Vagina (tissue), 2 donors: ENCODE results near the gene GTF3C1.

ENCODE experiments used
- POLR2AphosphoS5 ChIP-seq, 2 donors: sonication (generic); formaldehyde crosslinking; IDR thresholded peaks; one replicate each; pipeline ENCODE4 v1.9.0; 2017; ENCODE audit warnings: antibody characterized with exemption in 2 of 2, mild to moderate bottlenecking in 2 of 2, low read depth in 1 of 2; ENCODE audit not compliant: insufficient read depth in 1 of 2
- TF ChIP-seq, protein P1 (sequence below), 3 experiments: fragments of 450-650 bp in 2 of 3; fragments of 200-600 bp in 1 of 3; sonication (generic) in 1 of 3; IDR thresholded peaks; one replicate each; pipeline ENCODE4 v1.5.1; 2017 to 2019; ENCODE audit warnings: antibody characterized with exemption in 3 of 3, mild to moderate bottlenecking in 2 of 3, moderate library complexity in 2 of 3

DNA sequence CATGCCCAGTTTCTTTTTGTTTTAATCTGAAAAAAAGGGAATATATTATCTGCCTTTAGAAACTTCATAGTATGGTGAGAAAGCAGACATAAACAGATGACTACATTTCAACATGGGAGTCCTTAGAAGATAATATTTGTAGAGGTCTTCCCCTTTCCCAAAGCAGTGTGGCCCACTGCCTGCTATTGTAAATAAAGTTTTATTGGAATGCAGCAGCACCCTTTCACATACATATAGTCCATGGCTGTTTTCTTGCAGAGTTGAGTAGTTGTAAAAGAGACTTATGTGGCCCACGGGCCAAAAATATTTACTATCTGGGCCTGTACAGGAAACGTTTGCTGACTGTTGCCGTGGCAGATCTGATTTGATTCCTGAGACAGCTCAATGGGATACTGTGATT lies 8.7 kb upstream of the GTF3C1 start:
- TF ChIP-seq, protein P1, sequence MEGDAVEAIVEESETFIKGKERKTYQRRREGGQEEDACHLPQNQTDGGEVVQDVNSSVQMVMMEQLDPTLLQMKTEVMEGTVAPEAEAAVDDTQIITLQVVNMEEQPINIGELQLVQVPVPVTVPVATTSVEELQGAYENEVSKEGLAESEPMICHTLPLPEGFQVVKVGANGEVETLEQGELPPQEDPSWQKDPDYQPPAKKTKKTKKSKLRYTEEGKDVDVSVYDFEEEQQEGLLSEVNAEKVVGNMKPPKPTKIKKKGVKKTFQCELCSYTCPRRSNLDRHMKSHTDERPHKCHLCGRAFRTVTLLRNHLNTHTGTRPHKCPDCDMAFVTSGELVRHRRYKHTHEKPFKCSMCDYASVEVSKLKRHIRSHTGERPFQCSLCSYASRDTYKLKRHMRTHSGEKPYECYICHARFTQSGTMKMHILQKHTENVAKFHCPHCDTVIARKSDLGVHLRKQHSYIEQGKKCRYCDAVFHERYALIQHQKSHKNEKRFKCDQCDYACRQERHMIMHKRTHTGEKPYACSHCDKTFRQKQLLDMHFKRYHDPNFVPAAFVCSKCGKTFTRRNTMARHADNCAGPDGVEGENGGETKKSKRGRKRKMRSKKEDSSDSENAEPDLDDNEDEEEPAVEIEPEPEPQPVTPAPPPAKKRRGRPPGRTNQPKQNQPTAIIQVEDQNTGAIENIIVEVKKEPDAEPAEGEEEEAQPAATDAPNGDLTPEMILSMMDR (IDR thresholded peaks at IDR 0.05) = no peak
- no peak for TF ChIP-seq POLR2AphosphoS5 (IDR thresholded peaks at IDR 0.05; ENCODE audit: insufficient read depth in 1 of 2, low read depth in 1 of 2)
